ENCODE results near the gene TBC1D3B.
A peak's percentile ranks its signal among the peaks of the same experiment; 100 is the strongest.
"Not testable (repeated sequence)": the region's sequence is repeated elsewhere in the genome, so short reads cannot be mapped to it uniquely, and the experiment has no call there.

TBC1D3B gene

GRCh38 chr17:36181446-36182175 lies 5.2 kb upstream of the TBC1D3B start:
- not testable (repeated sequence) for DNase-seq (ENCODE audit: low read depth in 2 of 2)

GRCh38 chr17:36168836-36169235 lies 7.6 kb downstream of the TBC1D3B start:
- not testable (repeated sequence) for DNase-seq (ENCODE audit: low read depth in 2 of 2)

GRCh38 chr17:36153895-36154610 lies 22.4 kb downstream of the TBC1D3B start:
- no peak for DNase-seq (ENCODE audit: low read depth in 2 of 2)

GRCh38 chr17:36152639-36153120 lies 23.8 kb downstream of the TBC1D3B start:
- DNase-seq (ENCODE audit: low read depth in 2 of 2) = no peak

GRCh38 chr17:36151891-36152638 lies 24.4 kb downstream of the TBC1D3B start:
- no peak for DNase-seq (ENCODE audit: low read depth in 2 of 2)

GRCh38 chr17:36149296-36149820 lies 27.1 kb downstream of the TBC1D3B start:
- DNase-seq (ENCODE audit: low read depth in 2 of 2) = no peak

GRCh38 chr17:36148559-36149295 lies 27.7 kb downstream of the TBC1D3B start:
- peak; percentile 32 to 44 for DNase-seq (ENCODE audit: low read depth in 2 of 2)

- no peak for DNase-seq (ENCODE audit: low read depth in 2 of 2)
These were observed 28.8 kb downstream of the TBC1D3B start for GRCh38 chr17:36147601-36148000.

- no peak for DNase-seq (ENCODE audit: low read depth in 2 of 2)
These were observed 31.3 kb downstream of the TBC1D3B start for GRCh38 chr17:36144981-36145729.

- DNase-seq (ENCODE audit: low read depth in 2 of 2) = no peak
These were observed 32.4 kb downstream of the TBC1D3B start for GRCh38 chr17:36144014-36144413.

GRCh38 chr17:36142806-36143205 lies 33.6 kb downstream of the TBC1D3B start:
- no peak for DNase-seq (ENCODE audit: low read depth in 2 of 2)

- DNase-seq (ENCODE audit: low read depth in 2 of 2) = no peak
These were observed 34.2 kb downstream of the TBC1D3B start for GRCh38 chr17:36142235-36142634.

GRCh38 chr17:36136439-36136838 lies 40.0 kb downstream of the TBC1D3B start:
- DNase-seq (ENCODE audit: low read depth in 2 of 2) = no peak

GRCh38 chr17:36136036-36136435 lies 40.4 kb downstream of the TBC1D3B start:
- DNase-seq (ENCODE audit: low read depth in 2 of 2) = no peak

- DNase-seq (ENCODE audit: low read depth in 2 of 2) = no peak
These were observed 41.0 kb downstream of the TBC1D3B start for GRCh38 chr17:36135465-36135864.

- no peak for DNase-seq (ENCODE audit: low read depth in 2 of 2)
These were observed 42.7 kb downstream of the TBC1D3B start for GRCh38 chr17:36133602-36134236.

GRCh38 chr17:36132421-36132831 lies 44.0 kb downstream of the TBC1D3B start:
- no peak for DNase-seq (ENCODE audit: low read depth in 2 of 2)

- DNase-seq (ENCODE audit: low read depth in 2 of 2) = no peak
These were observed 44.5 kb downstream of the TBC1D3B start for GRCh38 chr17:36131931-36132330.

GRCh38 chr17:36131421-36131820 lies 45.0 kb downstream of the TBC1D3B start:
- DNase-seq (ENCODE audit: low read depth in 2 of 2) = no peak

GRCh38 chr17:36130346-36130745 lies 46.1 kb downstream of the TBC1D3B start:
- no peak for DNase-seq (ENCODE audit: low read depth in 2 of 2)
